Measurements from ENCODE around the gene FAM72D.
"Not testable (repeated sequence)": the region's sequence is repeated elsewhere in the genome, so short reads cannot be mapped to it uniquely, and the experiment has no call there.

GRCh38 chr1:145080193-145080592 is 15.6 kb upstream of the FAM72D start:
- not testable (repeated sequence) for TF ChIP-seq CTCF (IDR thresholded peaks at IDR 0.05); ZFX (IDR thresholded peaks at IDR 0.05; ENCODE audit: borderline replicate concordance)

Measured in 22Rv1 (cell line).